Lower leg skin (tissue), 4 donors: ENCODE data around the gene SMARCC2. TPM values are rescaled to one million over a fixed set of nuclear protein-coding genes. Genes with fewer than 3 reads are reported as not detected.

Experiments
- DNase-seq, 2 donors: peaks; one replicate each; pipeline ENCODE4 v3.0.0-alpha.2; 2019; ENCODE audit warnings: low spot score in 2 of 2
- H3K4me3 ChIP-seq: fragments of 200-600 bp; sonication (generic); 2 replicates; pipeline ENCODE4 v1.5.1; 2017; ENCODE audit warnings: mild to moderate bottlenecking, low read depth; ENCODE audit not compliant: poor library complexity, severe bottlenecking
- POLR2A ChIP-seq, 2 donors: fragments of 450-650 bp; IDR thresholded peaks; one replicate each; pipeline ENCODE4 v1.6.1; 2016 to 2017; ENCODE audit warnings: antibody characterized with exemption in 2 of 2, mild to moderate bottlenecking in 1 of 2, moderate library complexity in 1 of 2
- WGBS, 2 donors: methylation state at CpG; one replicate each; pipeline ENCODE4 v1.1.5; 2018; 5-methylcytosine and 5-hydroxymethylcytosine counted together
- intact Hi-C: fragments of 100-400 bp; cut with DNase I; formaldehyde crosslinking; loops from one replicate; pipeline ENCODE4 v1.15.0; 2023; ENCODE audit warnings: low total_unique reads
- total RNA-seq, 4 donors: library from RNA; depleted of rRNA; stranded (reverse); fragments of >200 nt; gene quantifications; one replicate each; pipeline ENCODE4 v1.1.0, GENCODE V29; 2016
- TF ChIP-seq, protein P1 (sequence below), 3 donors: fragments of 450-650 bp; IDR thresholded peaks; one replicate each; pipeline ENCODE4 v1.5.1; 2016; ENCODE audit warnings: antibody characterized with exemption in 3 of 3, mild to moderate bottlenecking in 3 of 3, moderate library complexity in 2 of 3

SMARCC2 gene
- total RNA-seq, 4 donors from 2014 or later: 55.3 to 90.5 (median 63.5) TPM

DNA sequence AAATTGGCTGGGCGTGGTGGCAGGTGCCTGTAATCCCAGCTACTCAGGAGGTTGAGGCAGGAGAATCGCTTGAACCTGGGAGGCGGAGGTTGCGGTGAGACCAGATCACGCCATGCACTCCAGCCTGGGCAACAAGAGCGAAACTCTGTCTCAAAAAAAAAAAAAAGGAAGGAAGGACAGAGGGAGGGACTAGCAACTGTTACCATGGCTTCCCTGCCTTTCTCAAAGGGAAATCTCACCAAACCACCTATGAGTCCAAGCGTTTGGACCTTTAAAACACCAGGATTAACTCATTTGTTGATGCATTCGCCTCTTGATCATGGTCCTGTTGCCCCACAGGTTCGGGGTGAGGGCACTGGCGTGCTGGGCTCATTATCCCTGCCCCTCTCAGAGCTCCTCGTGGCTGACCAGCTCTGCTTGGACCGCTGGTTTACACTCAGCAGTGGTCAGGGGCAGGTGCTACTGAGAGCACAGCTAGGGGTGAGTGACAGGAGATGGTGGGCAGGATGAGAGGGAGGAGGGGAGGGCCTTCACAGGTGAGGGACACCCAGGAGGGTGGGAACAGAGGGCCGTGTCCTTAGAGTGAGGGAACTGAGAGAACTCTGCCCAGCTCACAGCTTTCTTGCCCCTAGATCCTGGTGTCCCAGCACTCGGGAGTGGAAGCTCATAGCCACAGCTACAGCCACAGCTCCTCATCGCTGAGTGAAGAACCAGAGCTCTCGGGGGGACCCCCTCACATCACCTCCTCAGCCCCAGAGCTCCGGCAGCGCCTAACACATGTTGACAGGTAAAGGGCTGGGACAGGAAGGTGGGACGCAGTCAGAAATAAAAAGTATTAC is 47.1 kb downstream of the SMARCC2 start:
- intact Hi-C loops: no loop called here
- no peak for DNase-seq
- TF ChIP-seq, protein P1, sequence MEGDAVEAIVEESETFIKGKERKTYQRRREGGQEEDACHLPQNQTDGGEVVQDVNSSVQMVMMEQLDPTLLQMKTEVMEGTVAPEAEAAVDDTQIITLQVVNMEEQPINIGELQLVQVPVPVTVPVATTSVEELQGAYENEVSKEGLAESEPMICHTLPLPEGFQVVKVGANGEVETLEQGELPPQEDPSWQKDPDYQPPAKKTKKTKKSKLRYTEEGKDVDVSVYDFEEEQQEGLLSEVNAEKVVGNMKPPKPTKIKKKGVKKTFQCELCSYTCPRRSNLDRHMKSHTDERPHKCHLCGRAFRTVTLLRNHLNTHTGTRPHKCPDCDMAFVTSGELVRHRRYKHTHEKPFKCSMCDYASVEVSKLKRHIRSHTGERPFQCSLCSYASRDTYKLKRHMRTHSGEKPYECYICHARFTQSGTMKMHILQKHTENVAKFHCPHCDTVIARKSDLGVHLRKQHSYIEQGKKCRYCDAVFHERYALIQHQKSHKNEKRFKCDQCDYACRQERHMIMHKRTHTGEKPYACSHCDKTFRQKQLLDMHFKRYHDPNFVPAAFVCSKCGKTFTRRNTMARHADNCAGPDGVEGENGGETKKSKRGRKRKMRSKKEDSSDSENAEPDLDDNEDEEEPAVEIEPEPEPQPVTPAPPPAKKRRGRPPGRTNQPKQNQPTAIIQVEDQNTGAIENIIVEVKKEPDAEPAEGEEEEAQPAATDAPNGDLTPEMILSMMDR (IDR thresholded peaks at IDR 0.05): no peak
- no peak for TF ChIP-seq POLR2A (IDR thresholded peaks at IDR 0.05)
- H3K4me3 ChIP-seq: no peak overlapping the region
- 81 to 87% methylated on average over 19 of the region's 19 CpGs for WGBS, 2 donors

DNA sequence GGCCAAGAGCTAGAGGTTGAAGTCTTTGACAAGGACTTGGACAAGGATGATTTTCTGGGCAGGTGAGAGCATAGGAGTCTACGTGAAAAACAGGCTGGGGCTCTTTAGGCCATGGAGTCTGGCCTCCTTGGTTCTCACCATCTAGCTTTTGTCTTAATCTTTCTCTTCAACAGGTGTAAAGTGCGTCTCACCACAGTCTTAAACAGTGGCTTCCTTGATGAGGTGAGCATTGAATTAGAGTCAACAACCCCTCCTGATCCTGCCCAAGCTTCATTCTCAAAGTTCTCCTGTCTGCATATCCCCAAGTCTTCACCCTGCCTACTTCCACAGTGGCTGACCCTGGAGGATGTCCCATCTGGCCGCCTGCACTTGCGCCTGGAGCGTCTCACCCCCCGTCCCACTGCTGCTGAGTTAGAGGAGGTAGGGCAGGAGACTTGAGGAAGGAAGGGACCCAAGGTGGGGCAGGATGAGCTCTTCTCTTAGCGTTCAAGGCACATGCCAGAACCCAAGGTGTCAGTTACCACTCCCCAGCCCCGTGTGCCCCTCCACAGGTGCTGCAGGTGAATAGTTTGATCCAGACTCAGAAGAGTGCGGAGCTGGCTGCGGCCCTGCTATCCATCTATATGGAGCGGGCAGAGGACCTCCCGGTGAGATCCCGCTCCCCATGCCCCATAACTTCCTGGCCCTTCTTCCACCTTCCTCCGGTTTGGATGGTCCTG is 51.3 kb downstream of the SMARCC2 start:
- intact Hi-C loops: no loop called here
- TF ChIP-seq POLR2A (IDR thresholded peaks at IDR 0.05): no peak
- TF ChIP-seq, protein P1 (IDR thresholded peaks at IDR 0.05): no peak
- no peak overlapping the region for H3K4me3 ChIP-seq
- 95 to 96% methylated on average over 14 of the region's 14 CpGs for WGBS, 2 donors
- DNase-seq: no peak

DNA sequence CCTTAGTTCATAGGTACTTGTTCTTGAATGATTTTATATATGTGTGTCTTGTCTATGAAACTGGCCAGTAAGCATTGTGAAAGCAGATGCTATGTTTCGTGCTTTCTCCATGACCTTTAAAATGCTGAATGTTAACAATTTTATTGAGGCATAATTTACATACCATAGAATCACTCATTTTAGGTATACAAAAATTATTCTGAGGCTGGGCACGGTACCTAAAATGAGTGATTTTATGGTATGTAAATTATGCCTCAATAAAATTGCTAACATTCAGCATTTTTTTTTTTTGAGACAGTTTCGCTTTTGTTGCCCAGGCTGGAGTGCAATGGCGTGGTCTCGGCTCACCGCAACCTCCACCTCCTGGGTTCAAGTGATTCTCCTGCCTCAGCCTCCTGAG is 54.4 kb downstream of the SMARCC2 start:
- intact Hi-C loops: no loop called here
- TF ChIP-seq, protein P1 (IDR thresholded peaks at IDR 0.05): no peak
- TF ChIP-seq POLR2A (IDR thresholded peaks at IDR 0.05): no peak
- 96 to 97% methylated on average over 6 of the region's 6 CpGs for WGBS, 2 donors
- no peak for DNase-seq
- H3K4me3 ChIP-seq: no peak overlapping the region

DNA sequence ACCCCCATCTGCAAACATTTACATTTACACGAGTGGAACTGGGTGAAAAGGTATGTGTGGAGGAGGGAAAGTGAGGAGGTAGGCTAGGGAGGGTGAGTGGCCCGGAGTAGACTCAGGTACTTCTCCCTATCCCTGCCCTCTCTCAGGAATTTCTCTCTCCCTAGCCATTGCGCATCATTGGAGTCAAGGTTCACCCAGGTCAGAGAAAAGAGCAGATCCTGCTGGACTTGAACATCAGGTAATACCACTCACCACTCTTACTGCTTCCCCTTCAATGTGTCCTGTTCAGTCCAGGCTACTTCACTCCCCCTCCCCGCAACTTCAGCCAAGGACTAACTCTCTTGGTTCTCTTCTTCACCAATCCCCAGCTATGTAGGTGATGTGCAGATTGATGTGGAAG is 58.4 kb downstream of the SMARCC2 start:
- no peak for DNase-seq
- no peak overlapping the region for H3K4me3 ChIP-seq
- TF ChIP-seq, protein P1 (IDR thresholded peaks at IDR 0.05): no peak
- WGBS, 2 donors: 87 to 88% methylated on average over 4 of the region's 4 CpGs
- intact Hi-C loops: no loop called here

DNA sequence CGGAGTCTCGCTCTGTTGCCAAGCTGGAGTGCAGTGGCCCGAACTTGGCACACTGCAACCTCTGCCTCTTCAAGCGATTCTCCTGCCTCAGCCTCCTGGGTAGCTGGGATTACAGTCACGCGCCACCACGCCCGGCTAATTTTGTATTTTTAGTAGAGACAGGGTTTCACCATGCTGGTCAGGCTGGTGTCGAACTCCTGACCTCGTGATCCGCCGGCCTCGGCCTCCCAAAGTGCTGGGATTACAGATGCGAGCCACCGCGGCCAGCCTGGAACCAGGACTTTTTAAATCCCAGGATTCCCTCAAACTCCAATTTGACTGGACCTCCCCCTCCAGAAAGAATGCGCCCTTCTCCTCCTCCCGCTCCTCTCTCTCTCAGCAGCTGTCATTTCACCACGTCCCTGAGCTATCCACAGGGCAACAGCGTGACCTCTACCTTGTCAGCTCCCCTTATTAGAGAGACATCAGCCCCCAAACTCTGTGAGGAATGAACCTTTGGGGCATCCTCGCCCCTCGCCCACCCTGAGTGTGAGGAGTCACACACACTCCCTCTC is 59.3 kb downstream of the SMARCC2 start:
- intact Hi-C loops: loop anchor here (2.0 to 5.0 kb wide), 2 partner anchors 29 to 57 kb away; partner anchors contain the start of genes MYL6 and SMARCC2
- H3K4me3 ChIP-seq: no peak overlapping the region
- 57 to 72% methylated on average over 22 of the region's 22 CpGs for WGBS, 2 donors
- DNase-seq: no peak
- no peak for TF ChIP-seq POLR2A (IDR thresholded peaks at IDR 0.05)
- TF ChIP-seq, protein P1 (IDR thresholded peaks at IDR 0.05): no peak
